PFSK-1 (cell line): ENCODE results near the gene PPFIBP2.

Source experiments
- FOXP2 ChIP-seq: optimal IDR thresholded peaks from 2 replicates; pipeline ENCODE3; 2011; ENCODE audit warnings: borderline replicate concordance, control low read depth, inconsistent platforms; ENCODE audit not compliant: insufficient read depth; ENCODE audit errors: extremely low read length, extremely low read depth
- POLR2AphosphoS5 ChIP-seq: IDR thresholded peaks from 2 replicates; pipeline ENCODE4 v1.6.1; 2012; ENCODE audit warnings: low read depth, mild to moderate bottlenecking, control low read depth, low read length, moderate library complexity
- SIN3A ChIP-seq: IDR thresholded peaks from 2 replicates; pipeline ENCODE4 v1.6.1; 2012; ENCODE audit warnings: mild to moderate bottlenecking, low read length, moderate library complexity, borderline replicate concordance; ENCODE audit not compliant: insufficient read depth
- TAF1 ChIP-seq: IDR thresholded peaks from 2 replicates; pipeline ENCODE4 v1.6.1; 2012; ENCODE audit warnings: low read length, control low read depth, borderline replicate concordance; ENCODE audit not compliant: insufficient read depth
- TF ChIP-seq, protein P1 (sequence below), 2 experiments: IDR thresholded peaks; 2 replicates each; pipeline versions ENCODE4 v1.6.1 to v1.8.0; 2011 to 2012; ENCODE audit warnings: low read depth in 2 of 2, low read length in 2 of 2, control low read depth in 1 of 2, inconsistent platforms in 1 of 2, mild to moderate bottlenecking in 1 of 2, moderate library complexity in 1 of 2; ENCODE audit not compliant: insufficient read depth in 1 of 2

PPFIBP2 gene

DNA sequence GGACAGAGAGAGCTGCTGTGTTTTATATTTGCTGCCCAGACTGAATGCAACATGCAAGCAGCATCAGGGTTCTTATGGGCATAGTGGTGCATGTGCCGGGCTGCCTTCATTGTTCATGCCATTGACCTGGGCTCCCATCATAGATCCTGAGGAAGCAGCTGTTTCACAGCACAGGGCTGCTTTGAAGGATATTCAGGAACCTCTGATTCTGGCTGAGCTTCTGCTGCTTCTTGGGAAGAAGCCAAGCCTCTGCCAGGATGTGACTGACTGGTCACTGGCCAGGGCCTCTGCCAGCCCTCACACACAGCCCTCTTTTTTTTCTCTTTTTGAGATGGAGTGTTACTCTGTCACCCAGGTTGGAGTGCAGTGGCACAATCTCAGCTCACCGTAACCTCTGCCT, 116.2 kb downstream of the PPFIBP2 start:
- TF ChIP-seq TAF1 (no peak), FOXP2 (no peak), SIN3A (no peak), POLR2AphosphoS5 (no peak)
- TF ChIP-seq, protein P1, sequence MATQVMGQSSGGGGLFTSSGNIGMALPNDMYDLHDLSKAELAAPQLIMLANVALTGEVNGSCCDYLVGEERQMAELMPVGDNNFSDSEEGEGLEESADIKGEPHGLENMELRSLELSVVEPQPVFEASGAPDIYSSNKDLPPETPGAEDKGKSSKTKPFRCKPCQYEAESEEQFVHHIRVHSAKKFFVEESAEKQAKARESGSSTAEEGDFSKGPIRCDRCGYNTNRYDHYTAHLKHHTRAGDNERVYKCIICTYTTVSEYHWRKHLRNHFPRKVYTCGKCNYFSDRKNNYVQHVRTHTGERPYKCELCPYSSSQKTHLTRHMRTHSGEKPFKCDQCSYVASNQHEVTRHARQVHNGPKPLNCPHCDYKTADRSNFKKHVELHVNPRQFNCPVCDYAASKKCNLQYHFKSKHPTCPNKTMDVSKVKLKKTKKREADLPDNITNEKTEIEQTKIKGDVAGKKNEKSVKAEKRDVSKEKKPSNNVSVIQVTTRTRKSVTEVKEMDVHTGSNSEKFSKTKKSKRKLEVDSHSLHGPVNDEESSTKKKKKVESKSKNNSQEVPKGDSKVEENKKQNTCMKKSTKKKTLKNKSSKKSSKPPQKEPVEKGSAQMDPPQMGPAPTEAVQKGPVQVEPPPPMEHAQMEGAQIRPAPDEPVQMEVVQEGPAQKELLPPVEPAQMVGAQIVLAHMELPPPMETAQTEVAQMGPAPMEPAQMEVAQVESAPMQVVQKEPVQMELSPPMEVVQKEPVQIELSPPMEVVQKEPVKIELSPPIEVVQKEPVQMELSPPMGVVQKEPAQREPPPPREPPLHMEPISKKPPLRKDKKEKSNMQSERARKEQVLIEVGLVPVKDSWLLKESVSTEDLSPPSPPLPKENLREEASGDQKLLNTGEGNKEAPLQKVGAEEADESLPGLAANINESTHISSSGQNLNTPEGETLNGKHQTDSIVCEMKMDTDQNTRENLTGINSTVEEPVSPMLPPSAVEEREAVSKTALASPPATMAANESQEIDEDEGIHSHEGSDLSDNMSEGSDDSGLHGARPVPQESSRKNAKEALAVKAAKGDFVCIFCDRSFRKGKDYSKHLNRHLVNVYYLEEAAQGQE (IDR thresholded peaks at IDR 0.05; ENCODE audit: insufficient read depth in 1 of 2, low read depth in 2 of 2, low read length in 2 of 2) = no peak

DNA sequence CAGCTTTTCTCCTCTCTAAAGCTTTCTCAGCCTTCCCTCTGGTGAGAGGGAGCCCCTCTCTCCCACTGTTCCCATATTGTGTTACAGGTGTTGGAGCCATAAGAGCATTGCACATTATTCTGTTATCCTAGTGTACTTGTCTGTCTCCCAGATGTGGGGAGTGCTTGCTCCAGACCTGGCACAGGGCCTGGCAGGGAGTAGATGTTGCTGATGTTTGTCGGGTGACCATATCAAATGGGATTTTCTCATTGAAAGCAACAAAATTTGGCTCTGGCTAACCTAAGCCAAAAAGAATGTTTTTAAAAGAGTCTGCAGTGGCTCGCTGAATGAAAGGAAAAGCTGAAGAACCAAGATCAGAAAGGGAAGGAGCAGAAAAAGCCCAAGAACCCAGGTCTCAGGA, 118.4 kb downstream of the PPFIBP2 start:
- TF ChIP-seq TAF1 (no peak), POLR2AphosphoS5 (no peak), FOXP2 (no peak), SIN3A (no peak)
- TF ChIP-seq, protein P1 (IDR thresholded peaks at IDR 0.05; ENCODE audit: insufficient read depth in 1 of 2, low read depth in 2 of 2, low read length in 2 of 2) = no peak

DNA sequence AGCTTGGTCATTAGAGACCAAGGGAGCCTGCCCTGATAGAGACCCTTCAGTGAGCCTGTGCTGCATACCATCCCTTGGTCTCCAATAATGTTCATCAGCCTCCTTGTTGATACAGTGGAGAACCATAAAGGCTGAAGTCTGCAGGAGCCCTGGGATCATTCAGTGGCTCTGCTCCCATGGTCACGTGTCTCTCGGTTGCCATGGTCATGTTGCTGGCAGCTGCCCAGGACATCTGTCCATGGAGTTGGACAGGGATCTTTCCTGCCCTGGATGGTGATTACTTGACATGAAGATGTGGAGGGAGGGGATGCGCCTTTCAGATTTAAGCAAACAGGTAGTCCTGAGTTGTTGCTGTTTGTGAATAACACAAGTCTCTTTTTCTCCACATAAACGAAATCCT, 121.3 kb downstream of the PPFIBP2 start:
- TF ChIP-seq FOXP2 = no peak
- no peak for TF ChIP-seq TAF1

DNA sequence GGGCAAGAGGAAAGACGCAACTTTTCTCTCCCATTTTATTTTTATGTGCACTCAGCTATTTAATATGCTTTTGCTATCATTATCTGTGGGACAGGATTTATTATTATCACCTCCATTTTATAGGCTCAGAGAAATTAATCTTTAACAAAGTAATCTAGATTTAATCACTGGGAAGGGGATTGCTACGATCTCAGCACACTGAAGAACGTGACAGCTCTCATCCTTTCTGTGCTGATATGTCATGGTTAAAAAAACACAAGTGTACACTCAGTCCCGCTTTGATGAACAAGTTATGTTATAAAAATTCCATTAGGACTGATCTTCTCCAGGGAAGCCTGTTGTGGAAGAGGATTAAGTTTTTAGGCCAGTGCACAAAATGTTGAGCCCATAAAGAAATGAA, 121.9 kb downstream of the PPFIBP2 start:
- no peak for TF ChIP-seq POLR2AphosphoS5
- TF ChIP-seq SIN3A = no peak

DNA sequence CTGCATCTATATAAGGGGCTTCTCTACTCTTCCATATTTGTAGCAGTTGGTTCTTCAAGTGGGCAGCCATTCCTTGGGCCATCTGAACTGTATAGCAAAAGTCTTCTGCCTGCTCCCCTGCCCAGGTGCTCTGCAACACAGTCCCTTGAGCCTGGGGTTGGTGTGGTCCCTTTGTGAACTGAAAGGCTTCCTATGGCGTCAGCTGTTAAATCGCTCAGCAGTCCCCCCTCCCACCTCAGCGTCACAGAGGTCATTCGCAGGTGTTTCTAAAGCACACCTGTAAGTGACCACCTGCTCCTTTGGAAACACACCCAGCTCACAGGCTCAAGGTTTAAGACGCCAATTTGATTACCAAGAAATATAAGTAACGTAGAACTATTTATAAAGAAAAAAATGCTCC, 122.6 kb downstream of the PPFIBP2 start:
- no peak for TF ChIP-seq TAF1
- TF ChIP-seq FOXP2 = no peak
- TF ChIP-seq SIN3A = no peak
- TF ChIP-seq POLR2AphosphoS5 = no peak
- TF ChIP-seq, protein P1 (IDR thresholded peaks at IDR 0.05; ENCODE audit: insufficient read depth in 1 of 2, low read depth in 2 of 2, low read length in 2 of 2) = no peak

DNA sequence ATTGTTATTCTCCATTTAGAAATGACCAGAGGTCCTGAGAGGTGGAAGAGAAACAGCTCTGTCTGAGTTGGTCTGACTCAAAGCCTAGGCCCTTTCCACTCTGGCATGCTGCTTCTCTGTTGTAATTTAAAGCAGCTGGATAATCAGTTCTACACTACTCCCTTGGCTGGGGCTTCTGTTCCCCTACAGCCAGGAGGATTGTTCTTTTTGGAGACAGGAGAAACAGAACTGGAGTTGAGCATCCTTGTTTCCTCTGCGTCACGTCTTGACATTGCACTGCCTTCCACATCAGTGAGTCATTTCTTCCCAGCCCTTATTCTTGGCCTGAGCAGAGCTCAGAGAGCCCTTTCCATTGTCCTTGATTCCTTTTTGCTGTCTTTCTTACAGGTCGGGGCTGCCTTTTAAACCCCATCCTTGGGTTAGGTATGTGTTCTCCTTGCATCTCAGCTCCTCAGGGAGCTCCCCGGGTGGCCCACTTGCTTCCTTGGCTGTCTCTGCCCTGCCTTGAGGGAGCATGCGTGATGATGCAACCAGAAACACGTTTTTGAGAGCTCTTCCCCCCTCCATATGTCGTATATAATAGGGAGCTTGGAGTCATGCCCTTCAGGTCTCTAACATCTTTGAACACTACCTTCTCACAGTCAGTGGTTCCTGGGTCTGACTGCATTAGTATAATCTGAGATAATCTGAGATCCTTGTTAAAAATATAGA, 123.8 kb downstream of the PPFIBP2 start:
- no peak for TF ChIP-seq FOXP2
- TF ChIP-seq TAF1 = no peak
- TF ChIP-seq POLR2AphosphoS5 = no peak
- TF ChIP-seq, protein P1 (IDR thresholded peaks at IDR 0.05; ENCODE audit: insufficient read depth in 1 of 2, low read depth in 2 of 2, low read length in 2 of 2) = no peak
- no peak for TF ChIP-seq SIN3A
